Panc1 (cell line): ENCODE data around the gene RPH3AL. TPM values are rescaled to one million over a fixed set of nuclear protein-coding genes. Genes with fewer than 3 reads are reported as not detected.
"Not testable (repeated sequence)": the region's sequence is repeated elsewhere in the genome, so short reads cannot be mapped to it uniquely, and the experiment has no call there.

Experiments used
- ATAC-seq: fragments of 200-7000 bp; cut with Tn5 transposase; 2 replicates; pipeline ENCODE4 v1.9.1; 2020; ENCODE audit warnings: mild to moderate bottlenecking, moderate library complexity
- BruUV-seq: library from RNA; stranded (reverse); fragments of 400-500 nt; replicated peaks from 2 replicates; lab custom pipeline; 2021; lab: Mats Ljungman, UMichigan
- CTCF ChIA-PET: fragments of 300-600 bp; sonication (Branson Sonifier 250); formaldehyde crosslinking; loops from one replicate; lab custom pipeline; 2022; ENCODE audit warnings: antibody characterized with exemption; lab: Charles Lee
- POLR2A ChIA-PET: fragments of 300-600 bp; sonication (Branson Sonifier 250); formaldehyde crosslinking; loops from one replicate; lab custom pipeline; 2022; ENCODE audit warnings: antibody characterized with exemption; lab: Charles Lee
- DNase-seq: peaks from one replicate; pipeline ENCODE4 v3.0.0-alpha.2; 2010; ENCODE audit warnings: low read depth, low spot score
- H3K27ac ChIP-seq: 2 replicates; pipeline ENCODE4 v1.5.1; 2011; ENCODE audit warnings: mild to moderate bottlenecking, low read length, inconsistent platforms
- H3K27me3 ChIP-seq: fragments of 200-500 bp; sonication (Bioruptor generic); 2 replicates; pipeline ENCODE4 v1.6.0; 2014; ENCODE audit warnings: low read length, inconsistent platforms; ENCODE audit not compliant: control insufficient read depth, insufficient read depth
- H3K36me3 ChIP-seq: fragments of 200-500 bp; sonication (Bioruptor generic); 2 replicates; pipeline ENCODE4 v1.5.1; 2014; ENCODE audit warnings: inconsistent platforms, mild to moderate bottlenecking, low read length, moderate library complexity; ENCODE audit not compliant: control insufficient read depth, insufficient read depth
- H3K4me1 ChIP-seq: 2 replicates; pipeline ENCODE4 v1.5.1; 2011; ENCODE audit warnings: inconsistent platforms, mild to moderate bottlenecking, low read length, moderate library complexity; ENCODE audit not compliant: control insufficient read depth, insufficient read depth
- H3K4me3 ChIP-seq, 2 experiments: 2 replicates each; pipeline ENCODE4 v1.5.1; 2011 to 2012; ENCODE audit warnings: low read depth in 2 of 2, low read length in 2 of 2, mild to moderate bottlenecking in 2 of 2, inconsistent platforms in 1 of 2, moderate library complexity in 1 of 2
- H3K9me3 ChIP-seq: fragments of 200-500 bp; sonication (Bioruptor generic); 2 replicates; pipeline ENCODE4 v1.5.1; 2014; ENCODE audit warnings: low read depth, mild to moderate bottlenecking, inconsistent platforms, low read length, moderate library complexity; ENCODE audit not compliant: control insufficient read depth, insufficient read depth
- POLR2AphosphoS5 ChIP-seq: IDR thresholded peaks from 2 replicates; pipeline ENCODE4 v1.6.1; 2012; ENCODE audit warnings: mild to moderate bottlenecking, low read depth, low read length, moderate library complexity
- SIN3A ChIP-seq: IDR thresholded peaks from 2 replicates; pipeline ENCODE4 v1.6.1; 2012; ENCODE audit warnings: low read depth, mild to moderate bottlenecking, low read length, moderate library complexity, borderline replicate concordance; ENCODE audit not compliant: insufficient read depth
- TCF7L2 ChIP-seq: IDR thresholded peaks from 2 replicates; pipeline ENCODE4 v1.6.1; 2011; ENCODE audit warnings: mild to moderate bottlenecking, low read depth, low read length, inconsistent platforms
- in situ Hi-C: cut with HindIII; loops from 2 replicates; pipeline ENCODE4 v1.10.0; 2016; ENCODE audit warnings: low sequenced_read_pairs, low pct_unique_long_range_greater_than_20kb
- intact Hi-C: fragments of 100-400 bp; cut with micrococcal nuclease; formaldehyde crosslinking; loops from one replicate; pipeline ENCODE4 v1.10.0; 2022; ENCODE audit not compliant: unreplicated experiment
- total RNA-seq: library from RNA; stranded (reverse); gene quantifications from one replicate; pipeline ENCODE4 v1.2.1, GENCODE V29; 2021; ENCODE audit not compliant: unreplicated experiment
- TF ChIP-seq, protein P1 (sequence below): fragments of 450-650 bp; IDR thresholded peaks from 2 replicates; pipeline ENCODE4 v1.5.1; 2017; ENCODE audit warnings: mild to moderate bottlenecking
- TF ChIP-seq, protein P2 (sequence below), 2 experiments: IDR thresholded peaks; 2 replicates each; pipeline ENCODE4 v1.6.1; 2011 to 2012; ENCODE audit warnings: low read depth in 2 of 2, control low read depth in 1 of 2, low read length in 1 of 2, mild to moderate bottlenecking in 1 of 2, moderate library complexity in 1 of 2; ENCODE audit not compliant: insufficient read depth in 1 of 2

The RPH3AL gene
- total RNA-seq, 1 experiment from 2014 or later = 2.2 TPM

DNA sequence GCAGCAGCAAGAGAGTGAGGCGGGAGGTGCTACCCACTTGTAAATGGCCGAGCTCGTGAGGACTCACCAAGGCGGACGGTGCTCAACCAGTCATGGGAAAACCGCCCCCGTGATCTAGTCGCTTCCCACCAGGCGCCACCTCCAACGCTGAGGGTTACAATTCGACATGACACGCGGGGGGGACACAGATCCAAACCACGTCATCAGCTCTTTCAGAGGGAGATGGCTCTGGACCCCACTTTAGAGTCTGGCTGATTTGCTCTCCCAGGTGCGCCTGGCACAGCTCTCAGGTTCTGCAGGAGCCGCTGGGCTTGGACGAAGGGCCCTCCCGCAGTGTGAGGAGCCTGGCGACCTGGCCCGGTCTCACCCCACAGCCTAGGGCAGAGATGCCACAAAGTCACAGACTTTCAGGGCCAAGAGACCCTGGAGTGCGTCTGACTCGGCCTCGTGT, 150.1 kb downstream of the RPH3AL start:
- H3K27ac ChIP-seq = no peak overlapping the region
- no peak overlapping the region for H3K4me3 ChIP-seq
- TF ChIP-seq SIN3A (no peak), TCF7L2 (no peak), POLR2AphosphoS5 (no peak)
- TF ChIP-seq, protein P1, sequence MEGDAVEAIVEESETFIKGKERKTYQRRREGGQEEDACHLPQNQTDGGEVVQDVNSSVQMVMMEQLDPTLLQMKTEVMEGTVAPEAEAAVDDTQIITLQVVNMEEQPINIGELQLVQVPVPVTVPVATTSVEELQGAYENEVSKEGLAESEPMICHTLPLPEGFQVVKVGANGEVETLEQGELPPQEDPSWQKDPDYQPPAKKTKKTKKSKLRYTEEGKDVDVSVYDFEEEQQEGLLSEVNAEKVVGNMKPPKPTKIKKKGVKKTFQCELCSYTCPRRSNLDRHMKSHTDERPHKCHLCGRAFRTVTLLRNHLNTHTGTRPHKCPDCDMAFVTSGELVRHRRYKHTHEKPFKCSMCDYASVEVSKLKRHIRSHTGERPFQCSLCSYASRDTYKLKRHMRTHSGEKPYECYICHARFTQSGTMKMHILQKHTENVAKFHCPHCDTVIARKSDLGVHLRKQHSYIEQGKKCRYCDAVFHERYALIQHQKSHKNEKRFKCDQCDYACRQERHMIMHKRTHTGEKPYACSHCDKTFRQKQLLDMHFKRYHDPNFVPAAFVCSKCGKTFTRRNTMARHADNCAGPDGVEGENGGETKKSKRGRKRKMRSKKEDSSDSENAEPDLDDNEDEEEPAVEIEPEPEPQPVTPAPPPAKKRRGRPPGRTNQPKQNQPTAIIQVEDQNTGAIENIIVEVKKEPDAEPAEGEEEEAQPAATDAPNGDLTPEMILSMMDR = no peak
- TF ChIP-seq, protein P2, sequence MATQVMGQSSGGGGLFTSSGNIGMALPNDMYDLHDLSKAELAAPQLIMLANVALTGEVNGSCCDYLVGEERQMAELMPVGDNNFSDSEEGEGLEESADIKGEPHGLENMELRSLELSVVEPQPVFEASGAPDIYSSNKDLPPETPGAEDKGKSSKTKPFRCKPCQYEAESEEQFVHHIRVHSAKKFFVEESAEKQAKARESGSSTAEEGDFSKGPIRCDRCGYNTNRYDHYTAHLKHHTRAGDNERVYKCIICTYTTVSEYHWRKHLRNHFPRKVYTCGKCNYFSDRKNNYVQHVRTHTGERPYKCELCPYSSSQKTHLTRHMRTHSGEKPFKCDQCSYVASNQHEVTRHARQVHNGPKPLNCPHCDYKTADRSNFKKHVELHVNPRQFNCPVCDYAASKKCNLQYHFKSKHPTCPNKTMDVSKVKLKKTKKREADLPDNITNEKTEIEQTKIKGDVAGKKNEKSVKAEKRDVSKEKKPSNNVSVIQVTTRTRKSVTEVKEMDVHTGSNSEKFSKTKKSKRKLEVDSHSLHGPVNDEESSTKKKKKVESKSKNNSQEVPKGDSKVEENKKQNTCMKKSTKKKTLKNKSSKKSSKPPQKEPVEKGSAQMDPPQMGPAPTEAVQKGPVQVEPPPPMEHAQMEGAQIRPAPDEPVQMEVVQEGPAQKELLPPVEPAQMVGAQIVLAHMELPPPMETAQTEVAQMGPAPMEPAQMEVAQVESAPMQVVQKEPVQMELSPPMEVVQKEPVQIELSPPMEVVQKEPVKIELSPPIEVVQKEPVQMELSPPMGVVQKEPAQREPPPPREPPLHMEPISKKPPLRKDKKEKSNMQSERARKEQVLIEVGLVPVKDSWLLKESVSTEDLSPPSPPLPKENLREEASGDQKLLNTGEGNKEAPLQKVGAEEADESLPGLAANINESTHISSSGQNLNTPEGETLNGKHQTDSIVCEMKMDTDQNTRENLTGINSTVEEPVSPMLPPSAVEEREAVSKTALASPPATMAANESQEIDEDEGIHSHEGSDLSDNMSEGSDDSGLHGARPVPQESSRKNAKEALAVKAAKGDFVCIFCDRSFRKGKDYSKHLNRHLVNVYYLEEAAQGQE (IDR thresholded peaks at IDR 0.05; ENCODE audit: insufficient read depth in 1 of 2, low read depth in 2 of 2, low read length in 1 of 2) = no peak
- BruUV-seq = no TSS peak
- ChIA-PET POLR2A (no interaction called here), CTCF (interaction anchor here (0.7 kb wide), 1 partner anchor 53 kb away, joined by 3 read pairs; no protein-coding TSS in a partner anchor)
- no peaks in the 10 kb centered on the region for H3K9me3 ChIP-seq
- no peaks in the 10 kb centered on the region for H3K27me3 ChIP-seq
- peaks cover 21% of the 10 kb centered on the region for H3K4me1 ChIP-seq
- no peaks in the 10 kb centered on the region for H3K36me3 ChIP-seq
- DNase-seq = no peak
- intact Hi-C loops (no loop called here), in situ Hi-C loops (no loop called here)
- ATAC-seq = no peak

DNA sequence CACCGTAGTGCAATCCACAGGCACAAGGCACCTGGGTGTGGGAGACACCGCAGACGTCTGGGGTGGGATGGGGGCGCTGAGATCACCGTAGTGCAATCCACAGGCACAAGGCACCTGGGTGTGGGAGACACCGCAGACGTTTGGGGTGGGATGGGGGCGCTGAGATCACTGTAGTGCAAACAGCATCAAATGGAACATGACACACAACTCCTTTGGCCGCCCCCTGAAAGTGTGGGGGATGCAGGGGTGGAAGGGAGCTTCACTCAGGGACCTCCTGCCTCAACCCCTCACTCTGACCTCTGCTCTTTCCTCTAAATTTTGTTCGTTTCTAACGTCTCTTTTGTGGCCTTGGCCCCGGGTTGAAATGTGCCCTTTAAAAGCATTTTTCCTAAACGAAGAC, 150.9 kb downstream of the RPH3AL start:
- POLR2A ChIA-PET, intact Hi-C loops, BruUV-seq, DNase-seq, H3K27me3 ChIP-seq, H3K36me3 ChIP-seq, in situ Hi-C loops, ATAC-seq, H3K9me3 ChIP-seq, H3K27ac ChIP-seq, H3K4me3 ChIP-seq: not testable (repeated sequence)
- peaks cover 21% of the 10 kb centered on the region for H3K4me1 ChIP-seq
- CTCF ChIA-PET = interaction anchor here (0.7 kb wide), 1 partner anchor 52 kb away, joined by 3 read pairs; no protein-coding TSS in a partner anchor

DNA sequence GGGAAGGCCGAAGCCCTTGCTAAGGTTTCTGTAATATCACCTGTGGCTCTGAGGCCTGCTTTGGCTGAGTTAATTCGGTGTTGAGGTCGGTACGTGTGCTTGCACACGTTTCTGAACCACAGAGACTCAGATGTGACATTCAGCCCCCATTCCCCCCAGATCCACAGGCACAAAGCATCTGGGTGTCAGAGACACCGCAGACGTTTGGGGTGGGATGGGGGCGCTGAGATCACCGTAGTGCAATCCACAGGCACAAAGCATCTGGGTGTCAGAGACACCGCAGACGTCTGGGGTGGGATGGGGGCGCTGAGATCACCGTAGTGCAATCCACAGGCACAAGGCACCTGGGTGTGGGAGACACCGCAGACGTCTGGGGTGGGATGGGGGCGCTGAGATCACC, 151.3 kb downstream of the RPH3AL start:
- H3K4me3 ChIP-seq, H3K9me3 ChIP-seq, in situ Hi-C loops, POLR2A ChIA-PET, ATAC-seq, CTCF ChIA-PET, H3K36me3 ChIP-seq, H3K27me3 ChIP-seq, BruUV-seq, intact Hi-C loops, DNase-seq, H3K27ac ChIP-seq: not testable (repeated sequence)
- H3K4me1 ChIP-seq = peaks cover 21% of the 10 kb centered on the region
